H1 (cell line): ENCODE results near the gene ARID1B. TPM values are rescaled to one million over a fixed set of nuclear protein-coding genes. Genes with fewer than 3 reads are reported as not detected.

Experiments used
- CTCF ChIA-PET: fragments of 300-600 bp; sonication (Branson Sonifier 250); formaldehyde crosslinking; loops from one replicate; lab custom pipeline; 2021; ENCODE audit not compliant: partially characterized antibody; lab: Charles Lee
- POLR2A ChIA-PET: fragments of 300-600 bp; sonication (Branson Sonifier 250); formaldehyde crosslinking; loops from one replicate; lab custom pipeline; 2021; ENCODE audit warnings: inconsistent platforms; ENCODE audit not compliant: partially characterized antibody; lab: Charles Lee
- DNase-seq, 2 experiments: peaks; one replicate each; pipeline versions ENCODE4 v3.0.0 to v3.0.0-alpha.2; 2010 to 2022; ENCODE audit warnings: low spot score in 2 of 2, low read depth in 1 of 2, mixed read lengths in 1 of 2
- FAIRE-seq: peaks from 2 replicates; lab custom pipeline; 2011; peaks lifted over from hg19 to GRCh38; lab: Jason Lieb, UNC
- H2AFZ ChIP-seq: 2 replicates; pipeline ENCODE4 v1.8.1; 2012; ENCODE audit warnings: low read length, inconsistent platforms
- H2AK5ac ChIP-seq: 2 replicates; pipeline ENCODE4 v1.6.1; 2013; ENCODE audit warnings: low read depth, low read length
- H2BK120ac ChIP-seq: replicated peaks from 2 replicates; pipeline ENCODE3; 2013; ENCODE audit warnings: low read depth, low read length, inconsistent platforms
- H2BK12ac ChIP-seq: 2 replicates; pipeline ENCODE4 v1.6.1; 2013; ENCODE audit warnings: low read depth, low read length
- H2BK15ac ChIP-seq: 2 replicates; pipeline ENCODE4 v1.6.1; 2013; ENCODE audit warnings: low read length
- H2BK20ac ChIP-seq: 2 replicates; pipeline ENCODE4 v1.6.1; 2013; ENCODE audit warnings: low read length
- H2BK5ac ChIP-seq: 2 replicates; pipeline ENCODE4 v1.6.1; 2013; ENCODE audit warnings: low read depth, low read length
- H3K14ac ChIP-seq: 2 replicates; pipeline ENCODE4 v1.6.1; 2013; ENCODE audit warnings: inconsistent platforms; ENCODE audit not compliant: insufficient read length
- H3K18ac ChIP-seq: 2 replicates; pipeline ENCODE4 v1.6.1; 2013; ENCODE audit warnings: low read length; ENCODE audit errors: extremely low read depth
- H3K23ac ChIP-seq: 2 replicates; pipeline ENCODE4 v1.6.1; 2013; ENCODE audit warnings: inconsistent platforms; ENCODE audit not compliant: insufficient read length
- H3K23me2 ChIP-seq: 2 replicates; pipeline ENCODE4 v1.6.1; 2013; ENCODE audit warnings: low read depth, low read length
- H3K27ac ChIP-seq: 2 replicates; pipeline ENCODE4 v1.6.1; 2011; ENCODE audit warnings: low read depth, low read length, inconsistent platforms
- H3K27me3 ChIP-seq, 4 experiments: replicated peaks in 1 of 4; 1 replicate in 1 of 4; 2 replicates in 3 of 4; pipeline versions ENCODE4 v1.6.1 to v1.8.1; 2011 to 2013; ENCODE audit warnings: low read length in 3 of 4, mild to moderate bottlenecking in 3 of 4, inconsistent platforms in 2 of 4, mixed read lengths in 2 of 4, moderate library complexity in 1 of 4; ENCODE audit not compliant: control insufficient read depth in 3 of 4, insufficient read depth in 3 of 4; ENCODE audit errors: extremely low read depth in 1 of 4
- H3K36me3 ChIP-seq, 4 experiments: 2 replicates each; pipeline versions ENCODE4 v1.6.1 to v1.8.1; 2011 to 2013; ENCODE audit warnings: mild to moderate bottlenecking in 4 of 4, low read length in 3 of 4, moderate library complexity in 2 of 4, control low read depth in 1 of 4, inconsistent platforms in 1 of 4; ENCODE audit not compliant: insufficient read depth in 4 of 4, control insufficient read depth in 2 of 4
- H3K4ac ChIP-seq: replicated peaks from 2 replicates; pipeline ENCODE3; 2013; ENCODE audit warnings: low read length, low read depth, mixed read lengths, inconsistent platforms; ENCODE audit not compliant: insufficient read length
- H3K4me1 ChIP-seq, 4 experiments: replicated peaks in 1 of 4; 1 replicate in 1 of 4; 2 replicates in 3 of 4; pipeline versions ENCODE4 v1.6.1 to v1.8.1; 2011 to 2013; ENCODE audit warnings: low read length in 3 of 4, inconsistent platforms in 2 of 4, mixed read lengths in 1 of 4; ENCODE audit not compliant: insufficient read depth in 4 of 4, control insufficient read depth in 3 of 4
- H3K4me2 ChIP-seq, 2 experiments: 2 replicates each; pipeline versions ENCODE4 v1.6.1 to v1.8.1; 2011 to 2013; ENCODE audit warnings: low read depth in 2 of 2, low read length in 2 of 2, control low read depth in 1 of 2, inconsistent platforms in 1 of 2, mild to moderate bottlenecking in 1 of 2; ENCODE audit not compliant: insufficient read depth in 1 of 2
- H3K4me3 ChIP-seq, 4 experiments: fragments of 200-600, 300-600 bp in 1 of 4; sonication (generic), shearing (Covaris generic), sonication (Bioruptor Twin) in 1 of 4; 2 replicates each; pipeline versions ENCODE4 v1.5.1 to v1.8.1; 2011 to 2016; ENCODE audit warnings: low read length in 4 of 4, low read depth in 3 of 4, control low read depth in 2 of 4, inconsistent platforms in 2 of 4, mild to moderate bottlenecking in 2 of 4, mixed read lengths in 1 of 4, moderate library complexity in 1 of 4; ENCODE audit not compliant: insufficient read depth in 2 of 4; ENCODE audit errors: extremely low read depth in 1 of 4
- H3K56ac ChIP-seq: replicated peaks from 2 replicates; pipeline ENCODE3; 2013; ENCODE audit warnings: low read depth, mild to moderate bottlenecking, mixed read lengths, low read length, inconsistent platforms; ENCODE audit not compliant: insufficient read length
- H3K79me1 ChIP-seq: 2 replicates; pipeline ENCODE4 v1.6.1; 2013; ENCODE audit warnings: low read depth, low read length, control low read depth
- H3K79me2 ChIP-seq, 2 experiments: 2 replicates each; pipeline versions ENCODE4 v1.6.1 to v1.8.1; 2012 to 2013; ENCODE audit warnings: low read length in 2 of 2, mild to moderate bottlenecking in 2 of 2, inconsistent platforms in 1 of 2; ENCODE audit not compliant: insufficient read depth in 2 of 2, control insufficient read depth in 1 of 2
- H3K9ac ChIP-seq, 4 experiments: replicated peaks in 1 of 4; 1 replicate in 1 of 4; 2 replicates in 3 of 4; pipeline versions ENCODE4 v1.6.1 to v1.8.1; 2011 to 2013; ENCODE audit warnings: low read depth in 3 of 4, low read length in 3 of 4, control low read depth in 2 of 4, mild to moderate bottlenecking in 2 of 4, moderate library complexity in 2 of 4, inconsistent platforms in 1 of 4; ENCODE audit errors: extremely low read depth in 1 of 4
- H3K9me3 ChIP-seq, 2 experiments: 2 replicates each; pipeline versions ENCODE4 v1.6.1 to v1.8.1; 2012 to 2013; ENCODE audit warnings: mild to moderate bottlenecking in 2 of 2, moderate library complexity in 2 of 2, control low read depth in 1 of 2, inconsistent platforms in 1 of 2, low read depth in 1 of 2, low read length in 1 of 2, mixed read lengths in 1 of 2; ENCODE audit not compliant: insufficient read depth in 2 of 2
- H4K20me1 ChIP-seq, 2 experiments: replicated peaks in 1 of 2; 2 replicates each; pipeline versions ENCODE3 to v1.8.1; 2011 to 2013; ENCODE audit warnings: inconsistent platforms in 2 of 2, low read length in 2 of 2, mild to moderate bottlenecking in 1 of 2; ENCODE audit not compliant: insufficient read depth in 2 of 2, control insufficient read depth in 1 of 2
- H4K5ac ChIP-seq: 2 replicates; pipeline ENCODE4 v1.6.1; 2013; ENCODE audit warnings: low read length, low read depth, mixed read lengths, inconsistent platforms; ENCODE audit not compliant: insufficient read length
- H4K8ac ChIP-seq: 2 replicates; pipeline ENCODE4 v1.8.0; 2013; ENCODE audit warnings: mild to moderate bottlenecking, moderate library complexity, low read length, inconsistent platforms; ENCODE audit not compliant: insufficient read depth; ENCODE audit errors: extremely low read depth
- H4K91ac ChIP-seq: replicated peaks from 2 replicates; pipeline ENCODE3; 2013; ENCODE audit warnings: low read length, mixed read lengths, inconsistent platforms; ENCODE audit not compliant: insufficient read length
- GABPA ChIP-seq: IDR thresholded peaks from 2 replicates; pipeline ENCODE4 v1.6.1; 2011; ENCODE audit warnings: mild to moderate bottlenecking, low read length, moderate library complexity, borderline replicate concordance; ENCODE audit not compliant: insufficient read depth
- NANOG ChIP-seq: IDR thresholded peaks from 2 replicates; pipeline ENCODE4 v1.6.1; 2011; ENCODE audit warnings: low read length, low read depth, mild to moderate bottlenecking, inconsistent platforms; ENCODE audit not compliant: insufficient read depth, poor library complexity, severe bottlenecking
- WGBS, 2 experiments: shearing (Covaris generic) in 1 of 2; methylation state at CpG; one replicate each; pipeline versions ENCODE4 v1.1.6 to v1.1.7; 2013 to 2015; ENCODE audit warnings: low lambda C conversion rate in 2 of 2, mixed read lengths in 2 of 2, inconsistent platforms in 1 of 2, low coverage in 1 of 2, missing lambda C conversion rate in 1 of 2; ENCODE audit not compliant: insufficient replicate concordance in 2 of 2, insufficient coverage in 1 of 2, insufficient read length in 1 of 2; ENCODE audit errors: extremely low coverage in 1 of 2, missing lambda C conversion rate in 1 of 2; 5-methylcytosine and 5-hydroxymethylcytosine counted together
- polyA plus RNA-seq, 7 experiments: library from polyadenylated mRNA; depleted of rRNA in 3 of 7; stranded (reverse) in 5 of 7; unstranded in 2 of 7; fragments of >200 nt in 5 of 7; fragments of 200-250 nt in 2 of 7; gene quantifications; 1 replicate in 5 of 7; 2 replicates in 1 of 7; 4 replicates in 1 of 7; pipeline versions ENCODE4 v1.2.1 to v1.2.3, GENCODE V29; 2011 to 2013; ENCODE audit warnings: missing spikeins in 2 of 7, mixed read lengths in 2 of 7
- total RNA-seq: library from RNA; stranded (reverse); fragmentation: NEBNext Ultra II Directional; extraction: Animal tissue kit (Norgen Biotek cat#: 25700); gene quantifications from 2 replicates; pipeline ENCODE4 v1.2.1, GENCODE V29; 2021

ARID1B gene
- total and polyA plus RNA-seq, 2 of the 8 experiments (the other 6 are each of a cell fraction or from before 2014, with no cell fraction given), result 24.3 to 70.3 TPM

GRCh38 chr6:156984178-156984738 is 207.1 kb downstream of the ARID1B start:
- H3K4me1 ChIP-seq, result peaks cover 8 to 24% (median 24%) of the 10 kb centered on the region in 4 experiments; a peak in 5 of 7 replicates
- no peak for FAIRE-seq
- H2BK15ac ChIP-seq, result no peak overlapping the region; the same call in 1 of the 2 replicates
- H3K79me2 ChIP-seq, result peaks cover 0 to 97% of the 10 kb centered on the region in 2 experiments; a peak in 3 of 4 replicates
- H2BK12ac ChIP-seq, result no peak overlapping the region
- no peak for TF ChIP-seq NANOG
- TF ChIP-seq GABPA, result no peak
- TF ChIP-seq, all 59 proteins: peak for 0
- no peak for DNase-seq
- Histone ChIP-seq H2BK20ac (0 out of 2 replicates have a peak overlapping the region, but pooled peaks have one; percentile 41), H3K36me3 (no peaks in the 10 kb centered on the region), H2AFZ (no peak overlapping the region), H3K4ac (no peak overlapping the region), H4K20me1 (peaks cover 0 to 4% of the 10 kb centered on the region in 2 experiments), H3K23ac (no peak overlapping the region), H3K23me2 (no peaks in the 10 kb centered on the region), H3K4me2 (no peak overlapping the region; a peak in 1 of 4 replicates), H3K9me3 (no peaks in the 10 kb centered on the region), H3K79me1 (peaks cover 9% of the 10 kb centered on the region), H2BK120ac (no peak overlapping the region), H3K27ac (no peak overlapping the region), H4K91ac (no peak overlapping the region), H3K27me3 (no peaks in the 10 kb centered on the region), H4K8ac (no peak overlapping the region), H3K56ac (peak overlapping the region; percentile 12), H3K14ac (no peak overlapping the region), H2BK5ac (no peak overlapping the region), H2AK5ac (no peak overlapping the region), H3K9ac (no peak overlapping the region), H3K18ac (peak overlapping the region; percentile 28; the same call in 1 of the 2 replicates), H3K4me3 (no peak overlapping the region), H4K5ac (no peak overlapping the region)
- ChIA-PET CTCF (interaction anchor here (0.6 to 1.4 kb wide), 4 partner anchors 11 to 62 kb away, joined by 3 to 5 read pairs (median 3); no protein-coding TSS in a partner anchor), POLR2A (no interaction called here)
- 88% methylated on average over 3 of the region's 3 CpGs; no CpG with 5 or more reads in 1 of the 2 experiments for WGBS, 2 experiments
